ENCODE measurements around the gene CNP.
"Not testable (repeated sequence)": the region's sequence is repeated elsewhere in the genome, so short reads cannot be mapped to it uniquely, and the experiment has no call there.

Gene CNP

GRCh38 chr17:41928693-41929251 is 37.8 kb upstream of the CNP start:
- TF ChIP-seq POLR2AphosphoS5 (IDR thresholded peaks at IDR 0.05; ENCODE audit: low read depth, low read length) (no peak), SPI1 (IDR thresholded peaks at IDR 0.05; ENCODE audit: low read depth, low read length) (no peak), POLR2A (IDR thresholded peaks at IDR 0.05; ENCODE audit: low read depth, low read length) (no peak)
- no peak for FAIRE-seq

GRCh38 chr17:41930009-41930832 is 36.4 kb upstream of the CNP start, which contains the start of gene ODAD4:
ODAD4 (plus strand) TSS chr17:41930617; CDS start chr17:41930724, 107 bp downstream.
- peak; percentile 93 for FAIRE-seq
- peak; percentile 88 for DNase-seq (ENCODE audit: insufficient read length, low spot score)
- TF ChIP-seq POU2F2 (IDR thresholded peaks at IDR 0.05; ENCODE audit: low read depth, low read length) (no peak), POLR2AphosphoS5 (IDR thresholded peaks at IDR 0.05; ENCODE audit: low read depth, low read length) (peak; percentile 90), TAF1 (IDR thresholded peaks at IDR 0.05; ENCODE audit: low read depth, low read length) (peak; percentile 74), PAX5 (IDR thresholded peaks at IDR 0.05; ENCODE audit: insufficient read depth, low read length, severe bottlenecking) (peak; percentile 59), SPI1 (IDR thresholded peaks at IDR 0.05; ENCODE audit: low read depth, low read length) (no peak; the same call in 1 of the 2 replicates), POLR2A (IDR thresholded peaks at IDR 0.05; ENCODE audit: low read depth, low read length) (peak; percentile 90)

More at GRCh38 chr17:41928693-41929251, 37.8 kb upstream of the CNP start:
- no peak for DNase-seq (ENCODE audit: insufficient read length, low spot score)

GRCh38 chr17:41930833-41931156 is 35.8 kb upstream of the CNP start:
- not testable (repeated sequence) for FAIRE-seq; DNase-seq (ENCODE audit: insufficient read length, low spot score)

GRCh38 chr17:41931715-41932114 is 34.9 kb upstream of the CNP start:
- not testable (repeated sequence) for FAIRE-seq

GRCh38 chr17:41932816-41933389 is 33.7 kb upstream of the CNP start:
- TF ChIP-seq TAF1 (IDR thresholded peaks at IDR 0.05; ENCODE audit: low read depth, low read length): no peak
- TF ChIP-seq POU2F2 (IDR thresholded peaks at IDR 0.05; ENCODE audit: low read depth, low read length): no peak
- TF ChIP-seq PAX5 (IDR thresholded peaks at IDR 0.05; ENCODE audit: insufficient read depth, low read length, severe bottlenecking): no peak
- no peak for TF ChIP-seq SPI1 (IDR thresholded peaks at IDR 0.05; ENCODE audit: low read depth, low read length)
- TF ChIP-seq POLR2A (IDR thresholded peaks at IDR 0.05; ENCODE audit: low read depth, low read length): no peak
- no peak for TF ChIP-seq POLR2AphosphoS5 (IDR thresholded peaks at IDR 0.05; ENCODE audit: low read depth, low read length)
- FAIRE-seq (no peak), DNase-seq (ENCODE audit: insufficient read length, low spot score) (no peak)

More at GRCh38 chr17:41931715-41932114, 34.9 kb upstream of the CNP start:
- DNase-seq (ENCODE audit: insufficient read length, low spot score): not testable (repeated sequence)

GRCh38 chr17:41935641-41936040 is 31.0 kb upstream of the CNP start:
- FAIRE-seq (no peak), DNase-seq (ENCODE audit: insufficient read length, low spot score) (no peak)
- TF ChIP-seq POLR2A (IDR thresholded peaks at IDR 0.05; ENCODE audit: low read depth, low read length) (no peak), POLR2AphosphoS5 (IDR thresholded peaks at IDR 0.05; ENCODE audit: low read depth, low read length) (no peak), POU2F2 (IDR thresholded peaks at IDR 0.05; ENCODE audit: low read depth, low read length) (no peak), SPI1 (IDR thresholded peaks at IDR 0.05; ENCODE audit: low read depth, low read length) (no peak), TAF1 (IDR thresholded peaks at IDR 0.05; ENCODE audit: low read depth, low read length) (no peak), PAX5 (IDR thresholded peaks at IDR 0.05; ENCODE audit: insufficient read depth, low read length, severe bottlenecking) (no peak)

- TF ChIP-seq SPI1 (IDR thresholded peaks at IDR 0.05; ENCODE audit: low read depth, low read length) (no peak), POU2F2 (IDR thresholded peaks at IDR 0.05; ENCODE audit: low read depth, low read length) (no peak), POLR2AphosphoS5 (IDR thresholded peaks at IDR 0.05; ENCODE audit: low read depth, low read length) (no peak), TAF1 (IDR thresholded peaks at IDR 0.05; ENCODE audit: low read depth, low read length) (no peak), POLR2A (IDR thresholded peaks at IDR 0.05; ENCODE audit: low read depth, low read length) (no peak), PAX5 (IDR thresholded peaks at IDR 0.05; ENCODE audit: insufficient read depth, low read length, severe bottlenecking) (no peak)
- FAIRE-seq (no peak), DNase-seq (ENCODE audit: insufficient read length, low spot score) (no peak)
Observed at GRCh38 chr17:41937970-41938954, 28.3 kb upstream of the CNP start.

- FAIRE-seq (no peak), DNase-seq (ENCODE audit: insufficient read length, low spot score) (no peak)
- TF ChIP-seq TAF1 (IDR thresholded peaks at IDR 0.05; ENCODE audit: low read depth, low read length) (no peak), POU2F2 (IDR thresholded peaks at IDR 0.05; ENCODE audit: low read depth, low read length) (no peak), PAX5 (IDR thresholded peaks at IDR 0.05; ENCODE audit: insufficient read depth, low read length, severe bottlenecking) (no peak), POLR2AphosphoS5 (IDR thresholded peaks at IDR 0.05; ENCODE audit: low read depth, low read length) (no peak)
Observed at GRCh38 chr17:41939044-41939692, 27.4 kb upstream of the CNP start.

- no peak for TF ChIP-seq POLR2A (IDR thresholded peaks at IDR 0.05; ENCODE audit: low read depth, low read length)
- no peak for TF ChIP-seq POLR2AphosphoS5 (IDR thresholded peaks at IDR 0.05; ENCODE audit: low read depth, low read length)
- no peak for TF ChIP-seq TAF1 (IDR thresholded peaks at IDR 0.05; ENCODE audit: low read depth, low read length)
- TF ChIP-seq POU2F2 (IDR thresholded peaks at IDR 0.05; ENCODE audit: low read depth, low read length): no peak
- TF ChIP-seq SPI1 (IDR thresholded peaks at IDR 0.05; ENCODE audit: low read depth, low read length): no peak
- no peak for TF ChIP-seq PAX5 (IDR thresholded peaks at IDR 0.05; ENCODE audit: insufficient read depth, low read length, severe bottlenecking)
Observed at GRCh38 chr17:41939693-41940090, 26.9 kb upstream of the CNP start.

More at GRCh38 chr17:41939693-41940090, 26.9 kb upstream of the CNP start:
- DNase-seq (ENCODE audit: insufficient read length, low spot score) (no peak), FAIRE-seq (no peak)
